BJ (cell line): ENCODE results near the gene LRMDA. TPM values are rescaled to one million over a fixed set of nuclear protein-coding genes. Genes with fewer than 3 reads are reported as not detected.

Experiments
- CTCF ChIA-PET: fragments of 350-600 bp; formaldehyde crosslinking; extraction: SDS; loops from one replicate; lab custom pipeline; 2021; ENCODE audit warnings: antibody characterized with exemption, inconsistent platforms; lab: Yijun Ruan, JAX
- POLR2A ChIA-PET: fragments of 300-600 bp; sonication (Branson Sonifier 250); formaldehyde crosslinking; extraction: SDS; loops from one replicate; lab custom pipeline; 2021; ENCODE audit warnings: antibody characterized with exemption; lab: Charles Lee
- DNase-seq: peaks from one replicate; pipeline ENCODE4 v3.0.0-alpha.2; 2011; ENCODE audit warnings: low read depth
- H3K27me3 ChIP-seq: 2 replicates; pipeline ENCODE4 v1.6.0; 2011; ENCODE audit warnings: low read length; ENCODE audit not compliant: control insufficient read depth, insufficient read depth
- H3K36me3 ChIP-seq: 2 replicates; pipeline ENCODE4 v1.5.1; 2011; ENCODE audit warnings: low read length; ENCODE audit not compliant: control insufficient read depth, insufficient read depth
- H3K4me3 ChIP-seq: 2 replicates; pipeline ENCODE4 v1.5.1; 2011; ENCODE audit warnings: low read depth, mild to moderate bottlenecking, control low read depth, low read length
- polyA plus RNA-seq: library from polyadenylated mRNA; depleted of rRNA; stranded (reverse); fragments of >200 nt; gene quantifications from 2 replicates; pipeline ENCODE4 v1.2.3, GENCODE V29; 2011
- TF ChIP-seq, protein P1 (sequence below): IDR thresholded peaks from 2 replicates; pipeline ENCODE4 v1.5.1; 2011; ENCODE audit warnings: low read depth, mild to moderate bottlenecking, control low read depth, inconsistent platforms, low read length, moderate library complexity; ENCODE audit not compliant: insufficient read depth

The LRMDA gene
- polyA plus RNA-seq, 1 experiment = not detected

GRCh38 chr10:75720157-75720556, 288.7 kb downstream of the LRMDA start:
- no peak for DNase-seq
- TF ChIP-seq, protein P1, sequence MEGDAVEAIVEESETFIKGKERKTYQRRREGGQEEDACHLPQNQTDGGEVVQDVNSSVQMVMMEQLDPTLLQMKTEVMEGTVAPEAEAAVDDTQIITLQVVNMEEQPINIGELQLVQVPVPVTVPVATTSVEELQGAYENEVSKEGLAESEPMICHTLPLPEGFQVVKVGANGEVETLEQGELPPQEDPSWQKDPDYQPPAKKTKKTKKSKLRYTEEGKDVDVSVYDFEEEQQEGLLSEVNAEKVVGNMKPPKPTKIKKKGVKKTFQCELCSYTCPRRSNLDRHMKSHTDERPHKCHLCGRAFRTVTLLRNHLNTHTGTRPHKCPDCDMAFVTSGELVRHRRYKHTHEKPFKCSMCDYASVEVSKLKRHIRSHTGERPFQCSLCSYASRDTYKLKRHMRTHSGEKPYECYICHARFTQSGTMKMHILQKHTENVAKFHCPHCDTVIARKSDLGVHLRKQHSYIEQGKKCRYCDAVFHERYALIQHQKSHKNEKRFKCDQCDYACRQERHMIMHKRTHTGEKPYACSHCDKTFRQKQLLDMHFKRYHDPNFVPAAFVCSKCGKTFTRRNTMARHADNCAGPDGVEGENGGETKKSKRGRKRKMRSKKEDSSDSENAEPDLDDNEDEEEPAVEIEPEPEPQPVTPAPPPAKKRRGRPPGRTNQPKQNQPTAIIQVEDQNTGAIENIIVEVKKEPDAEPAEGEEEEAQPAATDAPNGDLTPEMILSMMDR = no peak
- H3K27me3 ChIP-seq = no peaks in the 10 kb centered on the region
- POLR2A ChIA-PET = no interaction called here
- H3K4me3 ChIP-seq = no peak overlapping the region
- no peaks in the 10 kb centered on the region for H3K36me3 ChIP-seq
- CTCF ChIA-PET = interaction anchor here (0.8 kb wide), 1 partner anchor 19 kb away, joined by 3 read pairs; no protein-coding TSS in a partner anchor

DNA sequence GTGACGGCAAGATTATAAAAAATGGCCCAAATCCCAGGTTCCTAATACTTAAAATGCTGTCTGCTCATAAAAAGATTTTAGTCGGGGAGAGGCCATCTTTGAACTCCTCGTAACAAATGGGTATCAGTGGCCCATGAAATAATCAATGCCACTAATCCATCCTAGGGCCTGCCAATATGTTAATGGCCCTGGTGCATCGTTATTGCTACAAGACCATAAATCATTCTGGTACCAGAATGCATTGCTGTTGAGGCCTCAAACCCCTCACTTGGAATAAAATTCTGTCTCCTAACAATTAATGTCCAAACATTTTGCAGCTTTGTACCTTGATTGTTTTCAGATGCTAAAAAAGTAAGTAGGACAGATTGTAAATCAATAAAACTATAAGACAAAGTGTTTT, 290.6 kb downstream of the LRMDA start:
- TF ChIP-seq, protein P1 = no peak
- no peaks in the 10 kb centered on the region for H3K27me3 ChIP-seq
- ChIA-PET CTCF (no interaction called here), POLR2A (no interaction called here)
- no peak for DNase-seq
- no peaks in the 10 kb centered on the region for H3K36me3 ChIP-seq
- no peak overlapping the region for H3K4me3 ChIP-seq

- ChIA-PET CTCF (no interaction called here), POLR2A (no interaction called here)
- Histone ChIP-seq H3K36me3 (no peaks in the 10 kb centered on the region), H3K4me3 (no peak overlapping the region), H3K27me3 (no peaks in the 10 kb centered on the region)
- DNase-seq = no peak
- TF ChIP-seq, protein P1 = no peak
Measured at GRCh38 chr10:75722609-75723008, 291.2 kb downstream of the LRMDA start.

- POLR2A ChIA-PET = no interaction called here
- Histone ChIP-seq H3K36me3 (no peaks in the 10 kb centered on the region), H3K27me3 (no peaks in the 10 kb centered on the region), H3K4me3 (no peak overlapping the region)
- CTCF ChIA-PET = no interaction called here
- no peak for DNase-seq
- TF ChIP-seq, protein P1 = no peak
Measured at GRCh38 chr10:75723319-75723980, 292.0 kb downstream of the LRMDA start.

DNA sequence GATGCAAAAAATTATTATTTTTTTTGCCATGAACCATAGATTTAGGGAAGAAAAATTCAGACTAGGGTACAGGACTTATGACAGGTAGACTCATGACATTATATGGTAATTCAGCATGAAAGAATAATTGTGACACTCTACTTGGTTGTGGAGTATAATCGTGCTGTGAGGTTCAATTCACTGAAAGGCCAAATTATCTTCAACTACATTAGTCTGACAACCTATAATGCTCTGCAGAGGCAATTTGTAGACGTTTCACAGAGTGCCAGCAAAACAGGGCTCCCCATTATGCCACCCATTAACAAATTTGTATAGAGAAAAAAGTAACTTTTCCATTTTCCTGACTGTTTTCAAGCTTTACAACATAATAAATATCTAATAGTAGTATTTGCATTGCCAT, 292.6 kb downstream of the LRMDA start:
- POLR2A ChIA-PET = no interaction called here
- CTCF ChIA-PET = no interaction called here
- Histone ChIP-seq H3K27me3 (no peaks in the 10 kb centered on the region), H3K36me3 (no peaks in the 10 kb centered on the region), H3K4me3 (no peak overlapping the region)
- DNase-seq = no peak
- TF ChIP-seq, protein P1 = no peak
